ENCODE results near the gene PRM1. TPM values are rescaled to one million over a fixed set of nuclear protein-coding genes. Genes with fewer than 3 reads are reported as not detected.

The PRM1 gene
- total RNA-seq, 4 donors from 2014 or later, result not detected

- Histone ChIP-seq H3K36me3 (no peaks in the 10 kb centered on the region), H3K9me3 (no peaks in the 10 kb centered on the region), H3K4me1 (peaks cover 6% of the 10 kb centered on the region), H3K27me3 (no peaks in the 10 kb centered on the region), H3K4me3 (no peak overlapping the region), H3K27ac (no peak overlapping the region)
- WGBS, result 90% methylated on average over 8 of the region's 8 CpGs
- TF ChIP-seq POLR2AphosphoS5 (IDR thresholded peaks at IDR 0.05) (no peak), EP300 (IDR thresholded peaks at IDR 0.05) (no peak), POLR2A (IDR thresholded peaks at IDR 0.05) (no peak)
- TF ChIP-seq, protein P1, sequence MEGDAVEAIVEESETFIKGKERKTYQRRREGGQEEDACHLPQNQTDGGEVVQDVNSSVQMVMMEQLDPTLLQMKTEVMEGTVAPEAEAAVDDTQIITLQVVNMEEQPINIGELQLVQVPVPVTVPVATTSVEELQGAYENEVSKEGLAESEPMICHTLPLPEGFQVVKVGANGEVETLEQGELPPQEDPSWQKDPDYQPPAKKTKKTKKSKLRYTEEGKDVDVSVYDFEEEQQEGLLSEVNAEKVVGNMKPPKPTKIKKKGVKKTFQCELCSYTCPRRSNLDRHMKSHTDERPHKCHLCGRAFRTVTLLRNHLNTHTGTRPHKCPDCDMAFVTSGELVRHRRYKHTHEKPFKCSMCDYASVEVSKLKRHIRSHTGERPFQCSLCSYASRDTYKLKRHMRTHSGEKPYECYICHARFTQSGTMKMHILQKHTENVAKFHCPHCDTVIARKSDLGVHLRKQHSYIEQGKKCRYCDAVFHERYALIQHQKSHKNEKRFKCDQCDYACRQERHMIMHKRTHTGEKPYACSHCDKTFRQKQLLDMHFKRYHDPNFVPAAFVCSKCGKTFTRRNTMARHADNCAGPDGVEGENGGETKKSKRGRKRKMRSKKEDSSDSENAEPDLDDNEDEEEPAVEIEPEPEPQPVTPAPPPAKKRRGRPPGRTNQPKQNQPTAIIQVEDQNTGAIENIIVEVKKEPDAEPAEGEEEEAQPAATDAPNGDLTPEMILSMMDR (IDR thresholded peaks at IDR 0.05), result no peak
- no peak for DNase-seq (ENCODE audit: low spot score in 2 of 2)
Observed at GRCh38 chr16:11248133-11248532, 33.0 kb downstream of the PRM1 start.

- no peak for DNase-seq (ENCODE audit: low spot score in 2 of 2)
- H3K4me3 ChIP-seq, result no peak overlapping the region
- no peaks in the 10 kb centered on the region for H3K9me3 ChIP-seq
- no peak overlapping the region for H3K27ac ChIP-seq
- no peaks in the 10 kb centered on the region for H3K4me1 ChIP-seq
- TF ChIP-seq POLR2A (IDR thresholded peaks at IDR 0.05) (no peak), EP300 (IDR thresholded peaks at IDR 0.05) (no peak), POLR2AphosphoS5 (IDR thresholded peaks at IDR 0.05) (no peak)
- TF ChIP-seq, protein P1 (IDR thresholded peaks at IDR 0.05), result no peak
- H3K27me3 ChIP-seq, result no peaks in the 10 kb centered on the region
- H3K36me3 ChIP-seq, result no peaks in the 10 kb centered on the region
Observed at GRCh38 chr16:11245988-11246387, 35.1 kb downstream of the PRM1 start.

GRCh38 chr16:11245222-11245737 is 35.9 kb downstream of the PRM1 start:
- WGBS, result 85% methylated on average over 5 of the region's 5 CpGs
- H3K36me3 ChIP-seq, result no peaks in the 10 kb centered on the region

GRCh38 chr16:11242658-11243057 is 38.5 kb downstream of the PRM1 start:
- 83% methylated on average over 12 of the region's 12 CpGs for WGBS
- Histone ChIP-seq H3K27ac (no peak overlapping the region), H3K9me3 (no peaks in the 10 kb centered on the region), H3K4me3 (no peak overlapping the region), H3K4me1 (no peaks in the 10 kb centered on the region), H3K27me3 (no peaks in the 10 kb centered on the region), H3K36me3 (no peaks in the 10 kb centered on the region)
- no peak for DNase-seq (ENCODE audit: low spot score in 2 of 2)
- no peak for TF ChIP-seq EP300 (IDR thresholded peaks at IDR 0.05)
- TF ChIP-seq, protein P1 (IDR thresholded peaks at IDR 0.05), result no peak
- no peak for TF ChIP-seq POLR2AphosphoS5 (IDR thresholded peaks at IDR 0.05)
- no peak for TF ChIP-seq POLR2A (IDR thresholded peaks at IDR 0.05)

More at GRCh38 chr16:11245222-11245737, 35.9 kb downstream of the PRM1 start:
- H3K9me3 ChIP-seq, result no peaks in the 10 kb centered on the region
- H3K27me3 ChIP-seq, result no peaks in the 10 kb centered on the region
- DNase-seq (ENCODE audit: low spot score in 2 of 2), result no peak
- TF ChIP-seq POLR2A (IDR thresholded peaks at IDR 0.05) (no peak), POLR2AphosphoS5 (IDR thresholded peaks at IDR 0.05) (no peak), EP300 (IDR thresholded peaks at IDR 0.05) (no peak)
- TF ChIP-seq, protein P1 (IDR thresholded peaks at IDR 0.05), result no peak
- H3K4me1 ChIP-seq, result no peaks in the 10 kb centered on the region
- H3K4me3 ChIP-seq, result no peak overlapping the region
- no peak overlapping the region for H3K27ac ChIP-seq

DNA sequence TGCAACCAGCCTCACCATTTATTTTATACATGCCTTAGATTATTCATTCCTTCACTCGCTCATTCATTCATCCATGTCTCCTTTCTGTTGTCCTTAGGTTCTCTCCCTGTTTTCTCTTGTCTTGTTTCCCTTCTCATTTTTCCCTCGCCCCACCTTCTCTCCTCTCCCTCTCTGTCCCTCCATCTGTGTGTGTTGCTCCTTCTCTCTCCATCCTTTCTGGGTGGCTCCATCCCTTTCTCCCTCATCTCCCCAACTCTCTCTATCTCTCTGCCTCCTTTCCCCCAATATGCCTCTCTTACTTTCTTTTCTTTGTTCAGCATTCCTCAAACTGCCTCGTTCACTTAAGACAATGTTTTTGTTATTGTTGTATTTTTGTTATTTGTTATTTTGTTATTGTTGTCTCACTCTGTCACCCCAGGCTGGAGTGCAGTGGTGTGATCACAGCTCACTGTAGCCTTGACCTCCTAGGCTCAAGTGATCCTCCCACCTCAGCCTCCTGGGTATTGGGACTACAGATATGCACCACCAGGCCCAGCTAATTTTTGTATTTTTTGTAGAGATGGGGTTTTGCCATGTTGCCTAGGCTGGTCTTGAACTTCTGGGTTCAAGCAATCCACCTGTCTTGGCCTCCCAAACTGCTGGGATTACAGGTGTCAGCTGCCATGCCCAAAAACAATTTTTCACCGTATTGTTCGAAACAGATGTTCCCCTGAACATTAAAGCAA is 39.5 kb downstream of the PRM1 start:
- H3K36me3 ChIP-seq, result no peaks in the 10 kb centered on the region
- H3K9me3 ChIP-seq, result no peaks in the 10 kb centered on the region
- 90% methylated on average over 5 of the region's 5 CpGs for WGBS
- H3K4me3 ChIP-seq, result no peak overlapping the region
- H3K27ac ChIP-seq, result no peak overlapping the region
- no peak for DNase-seq (ENCODE audit: low spot score in 2 of 2)
- TF ChIP-seq EP300 (IDR thresholded peaks at IDR 0.05) (no peak), POLR2A (IDR thresholded peaks at IDR 0.05) (no peak), POLR2AphosphoS5 (IDR thresholded peaks at IDR 0.05) (no peak)
- TF ChIP-seq, protein P1 (IDR thresholded peaks at IDR 0.05), result no peak
- H3K27me3 ChIP-seq, result no peaks in the 10 kb centered on the region
- H3K4me1 ChIP-seq, result no peaks in the 10 kb centered on the region

Measured in suprapubic skin (tissue), 4 donors.